Testis (tissue), 3 donors: ENCODE data around the gene DACT2. TPM values are rescaled to one million over a fixed set of nuclear protein-coding genes. Genes with fewer than 3 reads are reported as not detected.

Experiments
- DNase-seq: peaks from one replicate; pipeline ENCODE4 v3.0.0-alpha.2; 2019
- H3K27ac ChIP-seq, 2 donors: fragments of 200-600 bp; sonication (generic); one replicate each; pipeline ENCODE4 v1.5.1; 2019
- H3K27me3 ChIP-seq: fragments of 200-600 bp; sonication (generic); one replicate; pipeline ENCODE4 v1.5.1; 2019
- H3K36me3 ChIP-seq: fragments of 200-600 bp; sonication (generic); one replicate; pipeline ENCODE4 v1.5.1; 2017; ENCODE audit warnings: low read depth; ENCODE audit errors: missing control alignments
- H3K4me1 ChIP-seq: fragments of 200-600 bp; sonication (generic); one replicate; pipeline ENCODE4 v1.5.1; 2019
- H3K4me3 ChIP-seq, 2 donors: fragments of 200-600 bp; sonication (generic); one replicate each; pipeline ENCODE4 v1.5.1; 2017 to 2019
- H3K9me3 ChIP-seq: fragments of 200-600 bp; sonication (generic); one replicate; pipeline ENCODE4 v1.5.1; 2017
- CTCF ChIP-seq, 3 experiments: fragments of 450-650 bp in 2 of 3; fragments of 200-600 bp in 1 of 3; sonication (generic) in 1 of 3; IDR thresholded peaks; one replicate each; pipeline ENCODE4 v1.5.1; 2016 to 2019; ENCODE audit warnings: antibody characterized with exemption in 3 of 3, mild to moderate bottlenecking in 2 of 3, moderate library complexity in 1 of 3
- POLR2A ChIP-seq: fragments of 450-650 bp; IDR thresholded peaks from one replicate; pipeline ENCODE4 v1.6.1; 2017; ENCODE audit warnings: antibody characterized with exemption, mild to moderate bottlenecking, moderate library complexity
- WGBS, 2 donors: methylation state at CpG; one replicate each; pipeline ENCODE4 v1.1.5; 2018; 5-methylcytosine and 5-hydroxymethylcytosine counted together
- intact Hi-C: fragments of 100-400 bp; cut with DNase I; formaldehyde crosslinking; loops from one replicate; pipeline ENCODE4 v1.15.1; 2023; ENCODE audit warnings: low total_unique reads
- polyA plus RNA-seq: library from polyadenylated mRNA; stranded (reverse); fragments of 350-450 nt; fragmentation: Illumina TruSeq; extraction: RNeasy Lipid Tissue Mini Kit (QIAGEN cat#74804); gene quantifications from one replicate; pipeline ENCODE4 v1.2.3, GENCODE V29; 2014; ENCODE audit warnings: low read depth, low replicate concordance; ENCODE audit not compliant: insufficient read depth
- total RNA-seq, 2 donors: library from RNA; depleted of rRNA; stranded (reverse); fragments of >200 nt; gene quantifications; one replicate each; pipeline ENCODE4 v1.2.3, GENCODE V29; 2016

The DACT2 gene
- total and polyA plus RNA-seq, 3 donors from 2014 or later, result 1.8 to 20.8 (median 2.0) TPM

GRCh38 chr6:168310403-168310802, 9.2 kb downstream of the DACT2 start:
- Histone ChIP-seq H3K27ac (no peak overlapping the region), H3K9me3 (no peaks in the 10 kb centered on the region), H3K4me3 (no peak overlapping the region), H3K27me3 (no peaks in the 10 kb centered on the region), H3K36me3 (no peaks in the 10 kb centered on the region), H3K4me1 (no peaks in the 10 kb centered on the region)
- TF ChIP-seq CTCF (IDR thresholded peaks at IDR 0.05) (no peak), POLR2A (no peak)
- intact Hi-C loops, result no loop called here
- no peak for DNase-seq
- WGBS, 2 donors, result 90 to 91% methylated on average over 10 to 11 of the region's 11 CpGs

- WGBS, 2 donors, result 98% methylated on average over 12 to 15 of the region's 15 CpGs
- H3K36me3 ChIP-seq, result no peaks in the 10 kb centered on the region
- no peaks in the 10 kb centered on the region for H3K27me3 ChIP-seq
- intact Hi-C loops, result no loop called here
- no peaks in the 10 kb centered on the region for H3K9me3 ChIP-seq
- H3K4me1 ChIP-seq, result no peaks in the 10 kb centered on the region
- no peak overlapping the region for H3K27ac ChIP-seq
- DNase-seq, result no peak
- TF ChIP-seq CTCF (IDR thresholded peaks at IDR 0.05), result no peak
- TF ChIP-seq POLR2A, result no peak
- no peak overlapping the region for H3K4me3 ChIP-seq
These were observed 9.6 kb downstream of the DACT2 start for GRCh38 chr6:168309997-168310396.

GRCh38 chr6:168309183-168309582, 10.4 kb downstream of the DACT2 start:
- no peak for DNase-seq
- WGBS, 2 donors, result 95% methylated on average over 25 to 30 of the region's 30 CpGs
- Histone ChIP-seq H3K36me3 (no peaks in the 10 kb centered on the region), H3K9me3 (no peaks in the 10 kb centered on the region), H3K27me3 (no peaks in the 10 kb centered on the region), H3K4me1 (no peaks in the 10 kb centered on the region), H3K27ac (no peak overlapping the region), H3K4me3 (no peak overlapping the region)
- intact Hi-C loops, result no loop called here
- TF ChIP-seq CTCF (IDR thresholded peaks at IDR 0.05), result no peak
- no peak for TF ChIP-seq POLR2A

GRCh38 chr6:168308390-168309144, 11.0 kb downstream of the DACT2 start:
- 96% methylated on average over 20 to 33 of the region's 35 CpGs for WGBS, 2 donors
- no peaks in the 10 kb centered on the region for H3K4me1 ChIP-seq
- no peaks in the 10 kb centered on the region for H3K9me3 ChIP-seq
- intact Hi-C loops, result no loop called here
- no peaks in the 10 kb centered on the region for H3K27me3 ChIP-seq
- DNase-seq, result no peak
- H3K27ac ChIP-seq, result no peak overlapping the region
- H3K4me3 ChIP-seq, result no peak overlapping the region
- no peaks in the 10 kb centered on the region for H3K36me3 ChIP-seq
- TF ChIP-seq CTCF (IDR thresholded peaks at IDR 0.05), result no peak
- no peak for TF ChIP-seq POLR2A

- no peaks in the 10 kb centered on the region for H3K4me1 ChIP-seq
- H3K36me3 ChIP-seq, result no peaks in the 10 kb centered on the region
- WGBS, 2 donors, result 98% methylated on average over 22 of the region's 22 CpGs; no CpG with 5 or more reads in 1 of the 2 donors
- H3K9me3 ChIP-seq, result no peaks in the 10 kb centered on the region
- no peaks in the 10 kb centered on the region for H3K27me3 ChIP-seq
- intact Hi-C loops, result no loop called here
- no peak overlapping the region for H3K27ac ChIP-seq
- DNase-seq, result no peak
- TF ChIP-seq CTCF (IDR thresholded peaks at IDR 0.05), result no peak
- no peak overlapping the region for H3K4me3 ChIP-seq
These were observed 11.9 kb downstream of the DACT2 start for GRCh38 chr6:168307695-168308021.
